MM.1S (cell line): ENCODE data around the gene RAB9A.
A peak's percentile ranks its signal among the peaks of the same experiment; 100 is the strongest.

Source experiments
- DNase-seq: peaks from one replicate; pipeline ENCODE4 v3.0.0-alpha.2; 2015
- H2AFZ ChIP-seq: fragments of 300-600 bp; sonication (generic); 2 replicates; pipeline ENCODE4 v1.6.0; 2016; ENCODE audit warnings: antibody characterized with exemption, low read length
- H3F3A ChIP-seq: fragments of 300-600 bp; sonication (generic); 2 replicates; pipeline ENCODE4 v1.6.1; 2016; ENCODE audit warnings: mild to moderate bottlenecking, antibody characterized with exemption, low read length, moderate library complexity, mixed read lengths; ENCODE audit not compliant: insufficient read depth
- H3K27ac ChIP-seq: fragments of 300-600 bp; sonication (generic); 2 replicates; pipeline ENCODE4 v1.5.1; 2016; ENCODE audit warnings: mild to moderate bottlenecking, low read length
- H3K27me3 ChIP-seq: fragments of 300-600 bp; sonication (generic); replicated peaks from 2 replicates; pipeline ENCODE4 v1.6.0; 2016; ENCODE audit warnings: low read length; ENCODE audit not compliant: insufficient read depth
- H3K36me3 ChIP-seq: fragments of 300-600 bp; sonication (generic); replicated peaks from 2 replicates; pipeline ENCODE4 v1.6.1; 2016; ENCODE audit warnings: mild to moderate bottlenecking, low read length, mixed read lengths; ENCODE audit not compliant: insufficient read depth
- H3K4me1 ChIP-seq: fragments of 300-600 bp; sonication (generic); 2 replicates; pipeline ENCODE4 v1.6.1; 2016; ENCODE audit warnings: low read length, mixed read lengths
- H3K4me2 ChIP-seq: fragments of 300-600 bp; sonication (generic); 2 replicates; pipeline ENCODE4 v1.6.0; 2016; ENCODE audit warnings: low read depth, low read length
- H3K4me3 ChIP-seq: fragments of 300-600 bp; sonication (generic); 2 replicates; pipeline ENCODE4 v1.5.1; 2016; ENCODE audit warnings: low read length, mixed read lengths
- H3K79me2 ChIP-seq: fragments of 300-600 bp; sonication (generic); 2 replicates; pipeline ENCODE4 v1.6.1; 2016; ENCODE audit warnings: mixed run types, low read length, mixed read lengths
- H3K9ac ChIP-seq: fragments of 300-600 bp; sonication (generic); 2 replicates; pipeline ENCODE4 v1.6.1; 2016; ENCODE audit warnings: low read length, mixed read lengths
- H3K9me2 ChIP-seq: fragments of 300-600 bp; sonication (generic); replicated peaks from 2 replicates; pipeline ENCODE4 v1.6.1; 2016; ENCODE audit warnings: mild to moderate bottlenecking, low read length, mixed read lengths; ENCODE audit not compliant: insufficient read depth
- H3K9me3 ChIP-seq: fragments of 300-600 bp; sonication (generic); replicated peaks from 2 replicates; pipeline ENCODE4 v1.6.1; 2016; ENCODE audit warnings: mild to moderate bottlenecking, low read length, mixed read lengths; ENCODE audit not compliant: insufficient read depth
- H4K20me1 ChIP-seq: fragments of 300-600 bp; sonication (generic); 2 replicates; pipeline ENCODE4 v1.6.1; 2016; ENCODE audit warnings: mild to moderate bottlenecking, low read length, moderate library complexity, mixed read lengths; ENCODE audit not compliant: insufficient read depth
- CTCF ChIP-seq: fragments of 300-600 bp; sonication (generic); IDR thresholded peaks from 2 replicates; pipeline ENCODE4 v1.5.1; 2016; ENCODE audit warnings: antibody characterized with exemption, low read length, mixed read lengths
- EZH2 ChIP-seq: fragments of 300-600 bp; sonication (generic); optimal IDR thresholded peaks from 2 replicates; pipeline ENCODE3; 2017; ENCODE audit warnings: low read depth, mild to moderate bottlenecking, antibody characterized with exemption, low read length, mixed read lengths
- EZH2phosphoT487 ChIP-seq: fragments of 300-600 bp; sonication (generic); IDR thresholded peaks from 2 replicates; pipeline ENCODE4 v1.6.1; 2018; ENCODE audit warnings: antibody characterized with exemption, low read length

The RAB9A gene

GRCh38 chrX:13703589-13703988 lies 14.7 kb downstream of the RAB9A start:
- Histone ChIP-seq H3K4me3 (no peak overlapping the region), H3K79me2 (peaks cover 67% of the 10 kb centered on the region), H4K20me1 (no peaks in the 10 kb centered on the region), H3K36me3 (no peaks in the 10 kb centered on the region), H3K27ac (no peak overlapping the region), H3K9ac (no peak overlapping the region), H3K9me3 (no peaks in the 10 kb centered on the region), H3K9me2 (no peaks in the 10 kb centered on the region), H2AFZ (no peak overlapping the region), H3K4me2 (no peak overlapping the region), H3K4me1 (no peaks in the 10 kb centered on the region), H3F3A (no peaks in the 10 kb centered on the region), H3K27me3 (no peaks in the 10 kb centered on the region)
- DNase-seq = no peak
- TF ChIP-seq EZH2 (no peak), EZH2phosphoT487 (no peak), CTCF (no peak)

- no peaks in the 10 kb centered on the region for H3K36me3 ChIP-seq
These were observed 22.2 kb downstream of the RAB9A start for GRCh38 chrX:13711141-13711540.

GRCh38 chrX:13716455-13716854 lies 27.5 kb downstream of the RAB9A start:
- Histone ChIP-seq H2AFZ (no peak overlapping the region), H3K9me2 (no peaks in the 10 kb centered on the region), H3K27me3 (no peaks in the 10 kb centered on the region), H3K9me3 (no peaks in the 10 kb centered on the region), H4K20me1 (no peaks in the 10 kb centered on the region), H3K79me2 (peaks cover 18% of the 10 kb centered on the region; the same call in 1 of the 2 replicates), H3K4me3 (no peak overlapping the region), H3F3A (no peaks in the 10 kb centered on the region), H3K36me3 (no peaks in the 10 kb centered on the region; the same call in 1 of the 2 replicates), H3K4me2 (no peak overlapping the region), H3K4me1 (no peaks in the 10 kb centered on the region), H3K9ac (no peak overlapping the region), H3K27ac (0 out of 2 replicates have a peak overlapping the region, but pooled peaks have one; percentile 8)
- no peak for DNase-seq
- TF ChIP-seq EZH2 (no peak), EZH2phosphoT487 (no peak), CTCF (no peak)

More at GRCh38 chrX:13711141-13711540, 22.2 kb downstream of the RAB9A start:
- no peaks in the 10 kb centered on the region for H3K27me3 ChIP-seq
- H3K4me2 ChIP-seq = no peak overlapping the region
- H3K9ac ChIP-seq = no peak overlapping the region
- peaks cover 9% of the 10 kb centered on the region; the same call in 1 of the 2 replicates for H3K79me2 ChIP-seq
- no peak overlapping the region for H2AFZ ChIP-seq
- no peaks in the 10 kb centered on the region for H3K4me1 ChIP-seq
- TF ChIP-seq CTCF (no peak), EZH2phosphoT487 (no peak), EZH2 (no peak)
- DNase-seq = no peak
- no peaks in the 10 kb centered on the region for H3K9me3 ChIP-seq
- no peaks in the 10 kb centered on the region for H3K9me2 ChIP-seq
- H3K27ac ChIP-seq = no peak overlapping the region
- no peak overlapping the region for H3K4me3 ChIP-seq
- no peaks in the 10 kb centered on the region for H3F3A ChIP-seq
- H4K20me1 ChIP-seq = no peaks in the 10 kb centered on the region
